DMS53 (cell line): ENCODE measurements around the gene SUB1.
"Not testable (repeated sequence)": the region's sequence is repeated elsewhere in the genome, so short reads cannot be mapped to it uniquely, and the experiment has no call there.

Experiments used
- DNase-seq: peaks from one replicate; lab custom pipeline; 2025; lab: John Stamatoyannopoulos, UW

SUB1 gene

DNA sequence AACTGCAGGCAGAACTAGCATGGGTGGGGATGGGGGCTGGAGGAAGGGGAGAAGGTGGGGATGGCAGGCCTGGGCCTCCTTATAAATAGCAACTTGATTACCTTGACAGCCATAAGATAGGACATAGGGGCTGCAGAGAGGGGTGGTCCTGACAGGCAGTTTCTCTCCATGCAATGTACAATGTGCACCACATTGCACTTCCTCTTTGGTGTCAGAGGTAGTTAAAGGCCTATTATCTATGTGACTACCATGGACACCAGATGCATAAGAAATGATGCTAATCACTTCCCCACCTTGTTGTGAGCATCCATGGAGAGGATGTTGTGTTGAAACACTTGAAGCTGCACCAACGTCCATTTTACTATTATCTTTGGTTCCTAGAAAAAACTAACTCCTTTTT, 20.2 kb upstream of the SUB1 start:
- no peak for DNase-seq

DNA sequence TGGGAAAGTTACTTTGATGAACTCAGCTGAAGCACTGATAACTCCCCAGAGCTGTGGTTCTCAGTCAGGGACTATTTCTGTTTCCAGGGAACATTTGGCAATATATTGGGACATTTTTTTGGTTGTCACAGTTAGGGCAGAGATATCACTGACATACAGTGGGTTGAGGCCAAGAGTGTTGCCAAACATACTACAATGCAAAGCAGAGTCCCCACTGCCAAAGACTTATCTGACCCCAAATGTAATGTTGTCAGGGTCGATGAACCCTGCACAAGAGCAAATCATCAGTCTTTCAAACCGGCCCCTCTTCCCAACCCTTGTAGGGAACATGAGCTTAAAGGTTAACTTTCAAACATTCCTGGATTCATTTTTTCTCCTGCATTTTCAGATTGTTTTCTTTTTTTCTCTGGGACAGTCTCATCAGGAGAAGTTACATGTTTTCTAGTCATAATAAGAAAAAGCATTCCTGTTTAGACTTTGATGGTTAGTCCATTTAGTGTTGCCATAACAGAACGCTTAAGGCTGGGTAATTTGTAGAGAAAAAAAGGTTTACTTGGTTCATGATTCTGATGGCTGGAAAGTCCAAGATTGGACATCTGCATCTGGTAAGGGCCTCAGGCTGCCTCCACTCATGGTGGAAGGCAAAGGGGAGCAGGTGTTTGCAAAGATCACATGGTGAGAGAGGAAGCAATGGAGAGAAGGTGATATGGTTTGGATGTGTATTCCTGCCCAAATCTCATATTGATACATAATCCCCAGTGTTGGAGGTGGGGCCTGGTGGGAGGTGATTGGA, 18.8 kb upstream of the SUB1 start:
- DNase-seq: no peak

DNA sequence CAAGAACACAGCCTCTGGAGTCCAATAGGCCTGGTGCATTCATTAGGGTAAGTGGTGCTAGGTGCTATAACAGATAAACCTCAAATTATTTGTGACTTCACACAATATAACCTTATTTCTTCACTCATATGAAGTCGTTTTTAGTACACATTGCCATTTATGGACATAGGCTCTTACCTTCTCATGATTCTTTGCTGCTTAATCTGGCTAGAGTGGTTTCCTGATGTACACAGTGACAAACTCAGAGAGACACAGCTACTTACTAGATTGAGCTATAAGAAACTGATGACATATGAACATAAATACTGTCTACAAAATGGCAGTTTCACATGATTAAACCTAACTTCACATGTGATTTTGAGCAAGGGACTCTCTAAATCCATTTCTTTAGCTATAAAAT, 14.2 kb upstream of the SUB1 start:
- no peak for DNase-seq

DNA sequence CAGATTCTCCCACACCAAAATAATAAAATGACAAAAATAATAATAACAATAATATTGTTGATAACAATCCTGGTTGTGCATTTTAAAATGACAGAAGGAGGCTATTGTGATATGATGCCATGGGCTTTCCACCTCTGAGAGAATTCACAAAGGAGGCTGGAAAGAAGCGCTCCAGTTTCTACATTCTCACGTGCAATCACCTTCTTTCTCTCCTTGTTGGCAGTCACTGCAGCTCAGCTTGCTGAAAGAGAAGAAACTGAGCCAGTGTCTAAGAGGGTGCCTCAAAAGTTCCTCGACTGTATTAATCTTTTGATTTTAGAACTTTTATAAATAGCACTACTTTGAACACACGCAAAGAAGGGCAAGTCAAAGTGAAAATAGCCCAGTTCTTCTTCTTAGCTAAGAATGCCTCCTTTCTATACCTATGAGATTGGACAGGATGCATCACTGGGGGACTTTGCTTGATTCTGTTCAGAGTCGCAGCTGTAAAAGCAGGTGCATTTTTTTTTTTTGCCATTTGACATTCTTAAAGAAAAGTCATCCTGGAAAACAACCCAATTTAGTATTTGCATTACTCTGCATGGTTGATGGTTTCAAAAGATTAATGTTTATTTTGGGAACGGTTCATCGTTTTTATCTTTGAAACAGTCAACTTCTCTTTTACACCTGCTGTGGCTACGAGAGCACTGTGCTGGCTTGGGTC, 12.4 kb upstream of the SUB1 start:
- DNase-seq: no peak

DNA sequence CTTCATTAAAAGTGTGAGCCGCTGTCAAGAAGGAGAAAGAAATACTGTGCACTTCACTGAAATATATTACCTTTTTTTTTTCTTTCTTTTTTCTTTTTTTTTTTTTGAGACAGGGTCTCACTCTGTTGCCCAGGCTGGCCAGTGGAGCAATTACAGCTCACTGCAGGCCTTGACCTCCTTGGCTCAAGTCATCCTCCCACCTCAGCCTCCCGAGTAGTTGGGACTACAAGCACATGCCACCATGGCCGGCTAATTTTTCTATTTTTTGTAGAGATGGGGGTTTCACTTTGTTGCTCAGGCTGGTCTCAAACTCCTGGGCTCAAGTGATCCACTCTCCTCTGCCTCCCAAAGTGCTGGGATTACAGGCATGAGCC, 11.9 kb upstream of the SUB1 start:
- DNase-seq: not testable (repeated sequence)

DNA sequence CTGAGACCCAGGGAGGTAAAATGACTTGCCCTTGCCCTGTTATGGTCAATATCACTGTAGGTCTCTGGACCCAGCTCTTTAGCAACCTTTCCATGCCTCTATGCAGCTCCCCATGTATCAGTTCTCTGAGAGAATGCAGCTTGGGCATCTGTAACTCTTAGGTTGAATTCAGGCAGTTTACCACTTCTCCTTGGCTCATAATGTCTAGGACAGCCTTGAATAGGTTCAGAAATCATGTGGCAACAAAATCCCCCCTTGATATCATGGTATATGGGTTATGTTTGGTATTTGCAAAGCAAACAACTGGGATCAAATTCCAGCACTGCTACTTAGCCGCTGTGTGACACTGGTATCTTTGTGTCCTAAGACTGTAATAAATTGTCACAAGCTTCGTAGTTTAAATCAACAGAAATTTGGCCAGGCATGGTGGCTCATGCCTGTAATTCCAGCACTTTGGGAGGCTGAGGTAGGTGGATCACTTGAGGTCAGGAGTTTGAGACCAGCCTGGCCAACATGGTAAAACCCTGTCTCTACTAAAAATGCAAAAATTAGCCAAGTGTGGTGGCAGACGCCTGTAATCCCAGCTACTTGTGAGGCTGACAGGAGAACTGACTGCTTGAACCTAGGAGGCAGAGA, 10.7 kb upstream of the SUB1 start:
- no peak for DNase-seq

DNA sequence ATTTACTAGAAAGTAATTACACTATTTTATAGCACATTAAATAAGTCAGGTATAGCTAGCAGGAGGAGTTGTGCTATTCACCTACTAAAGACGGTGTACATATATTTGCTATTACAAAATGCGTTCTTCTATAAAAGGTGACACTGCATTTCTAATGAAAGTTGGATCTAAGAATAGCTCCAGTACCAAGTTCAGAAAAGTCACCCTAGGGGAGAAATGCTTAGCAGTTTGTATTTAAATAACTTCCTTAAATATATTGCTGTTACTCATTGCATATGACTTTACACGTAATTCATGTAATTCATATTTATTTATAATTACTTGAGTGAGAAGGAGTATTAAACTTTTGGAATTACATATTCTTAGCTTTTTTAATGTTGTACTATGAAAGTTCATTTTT, 7.0 kb upstream of the SUB1 start:
- DNase-seq: no peak

DNA sequence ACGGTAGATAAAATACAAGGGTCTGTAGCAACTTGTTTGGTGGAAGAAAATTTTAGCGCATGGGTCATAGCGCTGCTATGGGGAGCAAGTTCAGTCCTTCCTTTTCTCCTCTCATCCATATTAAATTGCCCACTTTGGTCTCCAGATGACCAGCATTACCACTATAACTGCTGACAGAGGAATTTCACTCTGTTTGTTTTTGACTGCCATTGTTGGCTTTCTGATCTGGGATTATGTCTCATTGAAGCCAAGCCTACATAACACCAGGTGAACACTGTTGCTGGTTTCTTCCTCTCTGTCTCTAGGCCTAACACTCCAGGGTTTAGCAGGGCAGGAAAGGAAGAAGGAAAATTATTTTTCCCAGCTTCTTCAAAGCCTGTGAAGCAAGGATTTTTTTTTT, 6.6 kb upstream of the SUB1 start:
- no peak for DNase-seq

DNA sequence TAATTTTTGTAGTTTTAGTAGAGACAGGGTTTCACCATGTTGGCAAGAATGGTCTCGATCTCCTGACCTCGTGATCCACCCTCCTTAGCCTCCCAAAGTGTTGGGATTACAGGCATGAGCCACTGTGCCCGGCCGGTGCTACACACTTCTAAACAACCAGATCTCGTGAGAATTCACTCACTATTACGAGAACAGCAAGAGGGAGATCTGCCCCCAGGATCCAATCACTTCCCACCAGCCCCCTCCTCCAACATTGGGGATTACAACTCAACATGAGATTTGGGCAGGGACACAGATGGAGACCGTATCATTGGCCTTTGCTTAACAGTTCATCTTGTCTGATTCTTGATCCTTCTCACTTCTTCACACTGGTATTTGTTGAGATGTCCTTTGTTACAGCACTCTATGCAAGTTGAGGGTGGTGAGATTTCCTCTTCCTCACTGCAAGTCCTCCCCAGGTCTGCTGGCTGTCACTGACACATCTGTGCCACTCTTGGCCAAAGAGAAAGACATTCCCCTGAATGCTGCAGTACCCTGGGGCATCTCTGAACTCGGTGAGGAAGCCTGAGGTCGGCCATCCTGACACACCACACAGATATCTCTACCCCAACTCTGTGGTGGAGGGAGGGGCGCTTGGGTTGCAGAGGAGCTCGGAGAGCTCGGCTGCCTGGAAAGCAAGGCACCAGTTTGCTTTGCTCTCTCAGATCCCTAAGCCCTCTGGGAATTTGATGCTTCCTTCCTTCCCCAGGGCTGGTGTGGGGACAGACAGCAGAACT, 4.2 kb upstream of the SUB1 start:
- no peak for DNase-seq

DNA sequence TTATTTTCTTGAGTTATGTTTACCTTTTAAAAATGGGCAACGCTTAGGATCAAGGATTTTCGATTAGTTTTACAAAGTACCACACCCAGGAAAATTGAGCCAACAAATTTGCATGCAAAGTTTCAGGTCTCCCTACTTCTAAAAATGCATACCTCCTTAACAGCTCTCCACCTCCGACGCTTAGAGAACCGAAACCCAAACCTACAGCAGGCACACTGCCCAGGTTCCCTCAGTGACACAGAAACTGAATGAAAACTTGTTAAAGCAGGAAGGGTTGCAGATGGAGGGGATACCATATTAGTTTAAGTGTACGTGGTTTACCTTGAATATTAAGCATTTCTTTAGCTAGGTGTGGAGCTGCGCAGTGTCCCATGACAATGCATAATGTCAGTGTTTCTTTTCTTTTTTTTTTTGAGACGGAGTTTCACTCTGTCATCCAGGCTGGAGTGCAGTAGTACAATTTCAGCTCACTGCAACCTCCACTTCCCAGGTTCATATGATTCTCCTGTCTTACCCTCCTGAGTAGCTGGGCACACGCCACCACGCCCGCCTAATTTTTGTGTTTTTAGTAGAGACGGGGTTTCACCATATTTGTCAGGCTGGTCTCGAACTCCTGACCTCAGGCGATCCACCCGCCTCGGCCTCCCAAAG, 1.6 kb upstream of the SUB1 start:
- no peak for DNase-seq

DNA sequence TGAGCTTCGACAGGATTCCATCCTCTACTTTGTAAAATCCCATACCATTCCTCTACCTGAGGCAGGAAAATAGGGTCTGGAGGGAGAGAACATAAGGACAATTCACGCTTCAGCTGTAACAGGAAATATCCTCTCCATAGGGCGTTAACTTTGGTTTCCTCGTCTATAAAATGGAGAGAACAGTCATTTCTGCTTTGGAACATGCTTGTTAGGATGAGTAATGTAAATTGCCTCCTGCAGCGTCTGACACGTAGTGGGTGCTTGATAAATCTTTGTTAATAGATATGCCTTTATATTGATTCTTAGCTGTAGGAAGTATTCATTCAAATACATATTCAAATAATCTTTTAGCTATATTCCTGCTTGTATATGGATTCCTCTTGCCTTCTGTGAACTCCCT, 711 bp upstream of the SUB1 start:
- DNase-seq: peak; percentile 33

DNA sequence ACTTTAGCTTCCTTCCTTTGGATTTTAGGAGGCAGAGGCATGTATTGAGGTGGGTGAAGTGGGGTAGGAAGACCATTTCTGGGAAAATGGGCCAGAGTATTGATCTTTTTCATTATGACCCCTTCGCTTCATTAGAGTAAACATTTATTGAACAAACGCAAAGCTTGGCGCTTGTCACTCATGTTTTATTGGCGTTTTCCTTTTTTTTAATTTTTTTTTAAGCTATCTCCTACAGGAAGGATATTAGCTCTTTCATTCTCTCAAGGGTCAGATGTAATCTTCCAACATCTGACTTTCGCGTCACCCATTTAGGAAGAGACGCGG, 273 bp upstream of the SUB1 start:
- DNase-seq: no peak

DNA sequence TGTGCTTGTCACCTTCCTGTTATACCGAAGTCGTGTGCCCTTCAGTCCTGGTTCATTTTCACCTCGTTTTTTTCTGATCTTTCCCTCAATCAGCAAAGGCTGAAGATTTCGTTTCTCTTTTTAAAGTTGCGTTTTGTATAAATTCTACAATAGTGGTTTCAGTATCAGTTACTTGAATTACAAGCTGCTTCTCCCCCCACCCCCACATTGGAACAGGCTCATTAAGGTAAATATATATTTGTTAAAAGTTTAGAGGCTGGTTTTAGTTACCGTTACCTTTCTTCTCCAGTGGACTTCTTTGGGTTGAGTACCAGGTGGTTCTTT, 881 bp downstream of the SUB1 start:
- DNase-seq: no peak

DNA sequence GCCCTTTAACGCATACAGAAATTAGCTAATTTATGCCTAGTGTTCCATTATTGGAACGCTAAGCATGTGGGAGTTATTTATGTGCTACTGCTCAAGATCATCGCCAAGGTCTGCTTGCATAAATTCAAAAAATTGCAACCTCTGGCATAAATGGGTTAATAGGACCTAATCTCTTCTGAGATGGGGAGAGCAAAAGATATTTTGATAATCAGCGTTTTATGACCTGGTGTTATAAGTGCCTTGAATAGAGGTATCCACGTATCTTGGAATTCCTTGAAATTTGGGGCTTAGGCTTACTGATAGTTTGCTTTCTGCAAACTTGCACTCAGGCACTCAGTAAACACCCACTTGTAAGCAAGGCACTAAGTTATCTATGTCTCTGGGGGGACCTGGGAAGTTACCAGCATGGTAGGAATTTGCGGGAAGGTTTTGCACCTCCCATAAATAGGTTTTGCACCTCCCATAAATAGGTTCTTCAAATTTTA, 1.8 kb downstream of the SUB1 start:
- DNase-seq: no peak

DNA sequence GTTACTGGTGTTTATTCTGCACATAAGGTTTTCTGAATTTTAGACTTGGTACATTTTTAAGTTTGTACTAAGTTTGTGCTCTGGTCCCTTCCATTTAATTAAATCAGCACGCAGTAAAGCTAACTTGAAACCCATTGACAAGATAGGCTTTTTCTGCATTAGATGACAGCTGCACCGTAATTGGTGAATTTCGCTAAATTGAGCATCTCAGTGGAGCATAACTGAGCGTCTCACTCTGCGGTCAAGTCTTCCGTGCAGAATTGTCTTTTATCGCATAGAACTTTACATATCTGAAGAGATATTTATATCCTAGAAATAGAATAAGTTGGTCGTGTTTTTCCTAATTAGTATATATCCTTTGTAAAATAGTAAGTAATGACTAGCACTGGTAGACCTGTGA, 4.1 kb downstream of the SUB1 start:
- DNase-seq: no peak

DNA sequence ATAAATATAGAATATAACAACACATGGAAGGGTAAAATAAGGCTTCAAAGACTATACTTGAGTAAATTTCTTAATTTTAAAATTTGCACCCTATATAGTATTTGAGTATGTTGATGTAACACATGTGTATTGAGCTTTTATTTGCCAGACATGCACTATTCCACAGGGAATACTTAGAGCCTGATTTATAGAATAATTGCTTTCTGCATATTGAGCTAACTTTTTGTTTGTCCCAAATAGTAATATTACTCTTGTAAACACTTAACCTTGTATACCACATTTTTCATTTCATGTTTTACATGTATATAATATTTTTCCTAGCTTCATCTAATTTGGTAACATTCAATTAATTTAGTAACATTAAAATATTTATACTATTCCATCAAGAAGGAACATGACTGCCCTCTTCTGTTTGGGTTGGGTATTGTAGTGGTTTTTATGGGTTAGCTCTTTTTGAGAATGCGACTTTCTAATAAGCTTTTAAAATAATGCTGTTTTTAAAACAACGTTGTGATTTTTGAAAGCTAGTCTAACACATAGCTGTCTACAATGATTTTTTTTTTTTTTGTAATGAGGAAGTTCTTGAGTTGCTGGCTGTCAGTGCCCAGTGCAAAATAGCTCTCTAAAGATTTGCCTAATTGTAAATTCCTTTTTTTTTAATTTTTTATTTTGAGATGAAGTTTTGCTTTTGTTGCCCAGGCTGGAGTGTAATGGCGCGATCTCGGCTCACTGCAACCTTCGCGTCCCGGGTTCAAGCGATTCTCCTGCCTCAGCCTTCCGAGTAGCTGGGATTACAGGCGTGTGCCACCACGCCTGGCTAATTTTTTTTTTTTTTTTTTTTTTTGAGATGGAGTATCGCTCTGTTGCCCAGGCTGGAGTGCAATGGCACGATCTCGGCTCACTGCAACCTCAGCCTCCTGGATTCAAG, 4.8 kb downstream of the SUB1 start:
- peak; percentile 57 for DNase-seq

DNA sequence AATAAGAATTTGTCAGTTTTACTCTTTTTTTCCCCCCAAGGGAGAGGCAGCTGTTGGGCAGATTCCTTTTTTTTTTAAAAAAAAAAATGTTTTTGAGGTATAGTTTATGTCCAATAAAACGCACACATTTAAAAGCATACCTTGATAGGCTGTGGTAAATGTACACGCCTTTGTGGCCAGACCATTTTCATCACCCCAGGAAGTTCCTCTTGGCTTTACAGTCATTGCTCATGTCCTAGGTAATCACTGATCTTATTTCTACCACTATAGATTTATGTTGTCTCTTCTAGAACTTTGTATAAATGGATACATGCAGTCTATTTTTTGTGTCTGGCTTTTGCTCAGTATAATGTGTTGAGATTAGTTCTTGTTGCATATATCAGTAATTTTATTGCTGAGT, 9.8 kb downstream of the SUB1 start:
- no peak for DNase-seq

DNA sequence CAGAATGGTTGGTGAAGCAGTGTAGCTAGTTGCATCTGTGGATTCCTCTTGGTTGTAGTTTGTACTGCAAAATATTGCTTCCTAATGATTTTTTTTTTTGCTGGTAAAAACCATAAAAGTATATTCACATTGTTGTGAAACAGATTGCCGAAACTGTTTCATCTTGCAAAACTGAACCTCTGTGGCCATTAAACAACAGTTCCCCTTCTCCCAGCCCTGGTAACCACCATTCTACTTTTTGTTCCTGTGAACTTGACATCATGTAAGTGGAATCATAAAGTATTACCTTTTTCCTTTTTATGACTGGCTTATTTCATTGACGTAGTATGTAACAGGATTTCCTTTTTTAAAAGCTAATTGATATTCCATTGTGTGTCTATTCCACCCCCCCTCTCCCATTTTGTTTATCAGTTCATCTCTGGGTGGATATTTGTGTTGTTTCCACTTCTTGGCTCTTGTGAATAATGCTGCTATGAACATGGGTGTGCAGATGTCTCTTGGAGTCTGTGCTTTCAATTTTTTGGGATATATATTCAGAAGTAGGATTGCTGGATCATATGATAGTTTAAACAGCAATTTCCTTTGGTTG, 11.8 kb downstream of the SUB1 start:
- no peak for DNase-seq

DNA sequence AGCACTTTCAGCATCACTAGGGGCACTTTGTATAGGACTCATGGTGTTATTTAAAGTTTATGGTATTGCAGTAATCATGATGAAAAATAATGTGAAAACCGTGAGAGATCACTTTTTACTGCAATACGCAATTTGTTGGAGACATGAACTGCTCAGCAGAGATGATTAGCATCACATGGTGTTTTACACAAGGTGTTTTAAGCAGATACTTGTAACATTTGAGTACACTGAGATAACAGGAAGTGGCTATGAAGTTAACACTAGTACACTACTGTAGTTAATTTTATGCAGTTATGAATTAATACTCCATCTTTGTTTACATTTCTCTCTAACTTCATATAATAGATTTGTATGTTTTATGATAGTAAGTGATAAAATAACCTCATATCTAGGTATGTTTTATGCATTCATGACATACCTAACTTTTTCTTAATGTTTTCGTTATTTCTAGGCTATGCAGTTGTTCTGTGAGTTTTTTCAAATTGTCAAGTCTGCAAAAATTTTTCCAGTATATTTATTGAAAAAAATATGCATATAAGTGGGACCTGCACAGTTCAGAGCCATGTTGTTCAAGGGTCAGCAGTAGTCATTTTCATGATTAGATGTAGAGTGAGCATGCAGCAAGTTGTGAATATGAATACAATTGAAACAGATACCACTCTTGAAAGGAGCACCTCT, 13.0 kb downstream of the SUB1 start:
- no peak for DNase-seq

DNA sequence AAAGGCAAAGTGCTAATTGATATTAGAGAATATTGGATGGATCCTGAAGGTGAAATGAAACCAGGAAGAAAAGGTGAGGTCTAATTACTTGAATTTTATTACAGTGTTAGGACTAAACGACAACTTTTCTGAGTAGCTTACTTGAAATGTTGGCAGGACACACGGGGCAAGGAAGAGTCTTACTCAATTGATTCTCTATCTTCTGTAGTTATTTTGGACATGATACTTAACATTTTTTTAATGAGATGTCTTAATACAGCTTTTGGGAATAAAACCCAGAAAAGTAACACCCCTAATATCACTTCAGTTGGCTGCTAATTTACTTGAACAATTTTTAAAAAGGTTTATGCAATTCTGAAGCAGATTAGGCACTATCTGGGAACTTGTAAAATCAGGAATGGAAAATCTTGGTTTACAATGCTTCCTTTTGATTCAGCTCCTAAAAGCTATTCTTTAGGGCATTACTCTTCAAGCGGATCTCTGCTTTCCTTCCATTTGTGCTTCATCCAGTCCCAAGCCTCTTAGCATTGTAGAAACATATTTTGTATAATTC, 13.7 kb downstream of the SUB1 start:
- DNase-seq: no peak
